NCI-H2227 (cell line): ENCODE results near the gene RAB14.
"Not testable (repeated sequence)": the region's sequence is repeated elsewhere in the genome, so short reads cannot be mapped to it uniquely, and the experiment has no call there.

ENCODE experiments used
- DNase-seq: peaks from one replicate; lab custom pipeline; 2025; ENCODE audit not compliant: unreplicated experiment; lab: John Stamatoyannopoulos, UW

RAB14 gene

GRCh38 chr9:121192959-121193640 lies 8.6 kb downstream of the RAB14 start:
- no peak for DNase-seq

- no peak for DNase-seq
Observed at GRCh38 chr9:121192518-121192917, 9.2 kb downstream of the RAB14 start.

- DNase-seq: no peak
Observed at GRCh38 chr9:121191235-121191634, 10.4 kb downstream of the RAB14 start.

GRCh38 chr9:121189660-121190059 lies 12.0 kb downstream of the RAB14 start:
- no peak for DNase-seq

GRCh38 chr9:121189006-121189405 lies 12.7 kb downstream of the RAB14 start:
- DNase-seq: no peak

GRCh38 chr9:121187636-121188305 lies 13.9 kb downstream of the RAB14 start:
- no peak for DNase-seq

GRCh38 chr9:121185774-121186403 lies 15.8 kb downstream of the RAB14 start:
- DNase-seq: no peak

- DNase-seq: no peak
Observed at GRCh38 chr9:121185178-121185745, 16.4 kb downstream of the RAB14 start.

GRCh38 chr9:121184463-121184862 lies 17.2 kb downstream of the RAB14 start:
- no peak for DNase-seq

- no peak for DNase-seq
Observed at GRCh38 chr9:121183666-121184423, 17.8 kb downstream of the RAB14 start.

GRCh38 chr9:121182989-121183388 lies 18.7 kb downstream of the RAB14 start:
- DNase-seq: no peak

- DNase-seq: no peak
Observed at GRCh38 chr9:121182101-121182836, 19.4 kb downstream of the RAB14 start.

GRCh38 chr9:121179930-121180681 lies 21.6 kb downstream of the RAB14 start:
- no peak for DNase-seq

- DNase-seq: not testable (repeated sequence)
Observed at GRCh38 chr9:121179373-121179721, 22.3 kb downstream of the RAB14 start.

GRCh38 chr9:121178676-121179372 lies 22.8 kb downstream of the RAB14 start:
- no peak for DNase-seq

GRCh38 chr9:121173501-121173900 lies 28.2 kb downstream of the RAB14 start:
- DNase-seq: no peak

- DNase-seq: no peak
Observed at GRCh38 chr9:121172726-121173487, 28.8 kb downstream of the RAB14 start.

GRCh38 chr9:121171236-121171635 lies 30.4 kb downstream of the RAB14 start:
- DNase-seq: no peak
